T follicular helper cell (primary cell): Measurements from ENCODE around the gene FAM111A.
A peak's percentile ranks its signal among the peaks of the same experiment; 100 is the strongest.

Experiments
- DNase-seq: peaks from one replicate; pipeline ENCODE4 v3.0.0-alpha.2; 2020; ENCODE audit warnings: low read depth

Gene FAM111A

DNA sequence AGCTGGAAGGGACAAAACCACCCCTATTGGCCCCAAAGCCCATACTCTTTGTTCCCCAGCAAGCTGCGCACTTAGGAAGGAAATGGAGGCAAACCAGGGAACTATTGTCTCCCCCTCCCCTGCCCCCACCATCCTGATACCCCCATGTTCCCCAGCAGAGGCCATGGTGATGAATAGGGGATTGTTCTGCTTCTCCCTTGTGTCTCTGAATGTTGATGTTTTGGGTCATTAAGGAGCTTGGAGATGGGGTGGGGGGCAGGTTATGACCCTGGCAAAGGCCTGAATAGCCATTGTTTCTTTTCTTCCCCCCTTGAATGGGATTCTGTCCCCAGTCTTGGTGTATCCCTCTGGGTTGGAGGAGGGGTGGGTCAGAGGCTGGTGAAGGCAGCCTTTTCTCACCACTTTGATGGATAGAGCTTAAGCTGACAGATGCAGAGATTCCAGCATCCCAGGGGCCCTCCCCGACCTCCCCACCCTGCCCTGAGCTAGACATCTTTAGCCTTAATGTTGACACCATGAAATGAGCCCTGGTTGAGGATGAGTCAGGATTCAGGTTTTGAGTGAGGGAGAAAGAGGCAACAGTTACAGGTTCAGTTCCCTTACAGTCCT lies 37.6 kb downstream of the FAM111A start:
- DNase-seq, result no peak

DNA sequence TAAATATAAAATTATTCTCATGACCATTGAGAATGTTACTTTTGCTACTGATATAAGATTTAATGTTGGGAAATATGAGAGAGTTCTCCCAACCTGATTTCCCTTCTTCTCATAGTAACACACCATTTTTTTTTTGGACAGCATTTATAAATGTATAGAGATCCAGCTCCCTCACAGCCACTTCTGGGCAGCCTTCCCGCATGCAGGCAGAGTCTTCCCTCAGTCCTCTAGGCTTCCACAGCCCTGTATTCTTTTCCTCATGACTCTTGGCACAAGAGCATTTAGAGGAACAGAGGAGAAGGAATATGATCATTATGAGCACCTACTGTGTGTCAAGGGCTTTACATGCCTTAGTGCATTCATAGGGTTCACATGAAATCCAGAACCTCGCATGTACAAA lies 38.3 kb downstream of the FAM111A start:
- DNase-seq, result no peak

DNA sequence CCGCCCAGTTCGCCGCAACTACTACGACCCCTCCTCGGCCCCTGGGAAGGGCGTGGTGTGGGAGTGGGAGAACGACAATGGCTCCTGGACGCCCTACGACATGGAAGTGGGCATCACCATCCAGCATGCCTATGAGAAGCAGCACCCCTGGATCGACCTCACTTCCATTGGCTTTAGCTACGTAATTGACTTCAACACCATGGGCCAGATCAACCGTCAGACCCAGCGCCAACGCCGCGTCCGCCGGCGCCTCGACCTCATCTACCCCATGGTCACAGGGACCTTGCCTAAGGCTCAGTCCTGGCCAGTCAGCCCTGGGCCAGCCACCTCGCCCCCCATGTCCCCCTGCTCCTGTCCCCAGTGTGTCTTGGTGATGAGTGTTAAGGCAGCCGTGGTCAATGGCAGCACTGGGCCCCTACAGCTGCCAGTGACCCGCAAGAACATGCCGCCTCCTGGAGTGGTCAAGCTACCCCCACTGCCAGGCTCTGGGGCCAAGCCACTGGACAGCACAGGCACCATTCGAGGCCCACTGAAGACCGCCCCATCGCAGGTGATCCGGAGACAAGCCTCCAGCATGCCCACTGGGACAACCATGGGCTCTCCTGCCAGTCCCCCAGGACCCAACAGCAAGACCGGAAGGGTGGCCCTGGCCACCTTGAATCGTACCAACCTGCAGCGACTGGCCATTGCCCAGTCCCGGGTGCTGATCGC lies 39.2 kb downstream of the FAM111A start:
- no peak for DNase-seq

DNA sequence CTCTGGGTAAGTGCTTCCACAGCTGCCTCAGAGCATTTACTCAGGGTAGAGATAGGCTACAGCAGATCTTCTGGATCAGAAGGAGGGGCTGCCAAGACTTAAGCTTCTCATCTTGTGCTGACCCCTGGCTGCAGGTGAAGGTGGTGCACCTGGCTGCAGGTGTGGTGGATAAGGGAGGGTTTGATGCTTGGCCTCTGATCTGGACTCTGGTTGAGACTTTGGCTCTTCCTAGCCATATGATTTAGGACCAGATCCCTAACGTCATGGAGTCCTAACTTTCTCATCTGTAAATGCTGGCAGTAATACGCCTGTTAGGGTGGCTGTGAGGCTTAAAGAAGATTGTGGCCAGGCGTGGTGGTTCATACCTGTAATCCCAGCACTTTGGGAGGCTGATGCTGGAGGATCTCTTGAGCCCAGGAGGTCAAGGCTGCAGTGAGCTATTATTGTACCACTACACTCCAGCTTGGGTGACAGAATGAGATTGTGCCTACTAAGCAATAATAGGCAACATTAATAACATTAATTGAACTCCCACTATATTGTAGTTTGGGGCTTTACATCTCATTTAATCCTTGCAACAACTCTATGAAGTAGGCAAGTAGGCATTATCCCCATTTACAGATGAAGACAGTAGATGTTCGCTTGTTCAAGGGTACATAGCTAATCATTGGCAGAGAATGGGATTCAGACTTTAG lies 39.9 kb downstream of the FAM111A start:
- no peak for DNase-seq

DNA sequence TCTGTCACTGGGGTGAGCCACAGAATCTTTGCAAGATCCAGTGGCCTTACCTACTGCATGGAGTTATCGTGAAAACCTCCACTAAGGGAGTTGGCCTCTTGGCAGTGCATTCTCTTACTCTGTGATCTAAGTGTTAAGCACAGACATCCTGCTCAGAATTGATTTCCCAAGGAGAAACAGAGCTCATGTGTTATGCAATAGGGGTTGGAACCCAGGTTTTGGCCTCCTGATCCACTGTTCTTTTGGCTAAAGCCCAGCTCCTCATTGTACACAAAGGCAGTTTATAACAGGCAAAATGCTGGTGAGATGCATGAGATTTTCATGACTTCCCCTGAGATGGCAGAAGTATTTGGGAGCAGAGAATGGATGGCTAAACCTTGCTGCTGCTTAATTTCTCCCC lies 41.1 kb downstream of the FAM111A start:
- DNase-seq, result no peak

DNA sequence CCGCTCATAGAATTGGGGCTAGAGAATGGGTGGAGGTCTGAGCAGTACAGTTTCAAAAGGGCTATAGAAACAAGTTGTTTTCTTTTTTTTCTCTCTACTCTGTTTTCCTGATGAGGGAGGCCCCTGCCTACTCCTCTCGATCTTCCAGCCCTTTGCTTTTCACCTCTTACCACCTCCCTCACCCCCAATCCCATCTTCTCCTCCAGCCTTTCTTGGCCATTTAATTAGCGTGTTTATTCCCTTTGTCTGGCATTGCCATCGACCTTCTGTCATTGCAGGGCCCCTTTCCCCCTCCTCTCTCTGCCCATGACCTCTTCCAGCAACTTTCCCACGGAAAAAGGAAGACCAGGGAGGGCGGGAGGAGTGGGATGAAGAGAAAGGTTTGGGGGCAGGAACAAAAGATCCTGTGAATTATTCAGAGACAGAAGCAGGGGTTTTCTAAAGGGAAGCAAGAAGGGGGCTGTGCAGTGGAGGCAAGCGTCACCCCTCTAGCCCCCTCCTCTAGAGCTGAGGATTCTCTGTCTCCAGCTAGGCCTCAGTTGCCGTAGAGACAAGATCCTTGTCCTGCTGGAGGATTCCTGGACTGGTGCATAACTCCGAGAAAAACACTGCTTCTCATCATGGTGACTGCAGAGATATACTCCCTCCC lies 42.2 kb downstream of the FAM111A start:
- DNase-seq, result no peak

DNA sequence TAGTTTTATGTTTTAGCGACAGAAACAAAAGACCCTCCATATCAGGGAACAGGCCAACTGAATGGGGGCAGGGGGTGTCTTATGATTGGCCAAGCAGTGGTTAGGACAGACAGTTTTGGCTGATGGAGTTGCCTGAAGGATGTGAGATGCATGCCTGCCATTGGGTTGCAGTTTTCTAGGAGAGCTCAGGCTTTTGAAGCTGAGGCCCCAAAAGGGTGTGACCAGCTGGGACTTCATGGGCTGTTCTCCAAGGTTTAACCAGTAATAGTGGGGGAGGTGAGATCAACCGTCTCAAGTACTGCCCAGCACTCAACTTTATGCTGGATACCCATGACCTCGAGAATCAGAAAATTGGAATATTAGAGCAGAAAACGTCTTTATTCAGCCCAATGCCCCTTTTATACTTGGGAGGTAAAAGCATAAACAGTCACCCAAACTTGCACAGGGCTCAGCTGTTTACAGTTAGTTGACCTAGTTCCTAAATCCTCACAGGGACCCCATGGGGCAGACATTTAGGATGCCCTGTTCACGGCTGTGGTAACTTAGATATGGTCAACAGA lies 42.8 kb downstream of the FAM111A start:
- DNase-seq, result no peak

DNA sequence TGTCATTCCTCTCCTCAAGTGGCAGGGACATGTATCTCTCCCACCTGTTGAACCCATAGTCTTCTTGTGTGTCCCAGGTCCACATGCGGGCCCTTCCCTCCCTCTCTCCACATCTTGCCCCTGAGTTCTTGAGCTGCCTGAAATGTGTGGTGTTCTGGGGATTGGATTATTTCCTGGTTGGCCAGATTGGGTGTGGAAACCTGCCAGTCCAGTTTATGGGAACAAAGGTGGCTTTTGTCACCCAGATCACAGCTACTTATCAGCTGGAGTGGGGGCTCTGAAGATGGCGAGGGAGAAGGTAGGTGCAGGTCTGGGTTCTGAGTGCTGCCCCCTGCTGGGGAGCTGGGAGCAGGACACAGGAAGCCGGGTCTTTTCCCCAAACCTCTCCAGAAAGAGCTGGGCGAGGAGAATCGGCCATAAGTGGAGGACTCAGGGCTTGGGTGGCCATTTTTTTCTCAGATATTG lies 43.5 kb downstream of the FAM111A start:
- DNase-seq, result peak; percentile 28

DNA sequence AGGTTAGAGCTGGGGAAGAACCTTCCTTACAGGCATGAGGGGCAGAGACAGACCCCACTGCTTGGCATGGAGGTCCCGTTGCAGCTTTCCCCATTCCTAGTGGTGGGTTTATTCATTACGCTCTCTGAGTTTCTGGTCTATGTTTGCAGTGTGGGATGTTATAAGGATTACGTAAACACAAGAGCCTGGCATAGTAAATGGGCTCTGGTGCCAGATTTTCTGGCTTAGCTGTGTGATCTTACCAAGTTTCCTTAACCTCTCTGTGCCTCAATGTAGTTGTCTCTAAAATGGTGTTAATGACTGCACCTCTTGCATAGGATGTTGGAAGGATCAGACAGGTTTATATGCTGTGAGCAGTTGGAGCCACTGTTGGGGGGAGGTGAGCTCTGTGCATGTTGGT lies 44.4 kb downstream of the FAM111A start:
- no peak for DNase-seq

DNA sequence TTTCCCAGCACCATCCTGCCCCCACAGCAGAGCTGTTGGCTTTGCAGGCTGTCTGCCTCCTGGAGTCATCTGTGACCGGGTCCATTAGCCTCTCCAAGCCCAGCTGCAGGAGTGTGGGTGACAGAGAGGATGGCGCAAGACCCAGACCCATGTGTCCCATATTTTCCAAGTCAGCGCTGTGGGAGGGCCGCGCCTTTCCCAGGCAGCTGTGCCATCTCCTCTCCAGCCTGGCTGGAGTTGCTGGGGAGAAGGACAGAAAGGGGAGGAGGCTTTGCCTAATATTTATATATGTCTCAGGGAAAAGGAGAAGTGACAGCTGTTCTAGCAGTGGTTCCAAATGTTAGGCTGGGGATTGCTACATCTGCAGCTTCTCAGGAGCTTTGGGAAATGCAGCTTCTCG lies 44.9 kb downstream of the FAM111A start:
- DNase-seq, result no peak

DNA sequence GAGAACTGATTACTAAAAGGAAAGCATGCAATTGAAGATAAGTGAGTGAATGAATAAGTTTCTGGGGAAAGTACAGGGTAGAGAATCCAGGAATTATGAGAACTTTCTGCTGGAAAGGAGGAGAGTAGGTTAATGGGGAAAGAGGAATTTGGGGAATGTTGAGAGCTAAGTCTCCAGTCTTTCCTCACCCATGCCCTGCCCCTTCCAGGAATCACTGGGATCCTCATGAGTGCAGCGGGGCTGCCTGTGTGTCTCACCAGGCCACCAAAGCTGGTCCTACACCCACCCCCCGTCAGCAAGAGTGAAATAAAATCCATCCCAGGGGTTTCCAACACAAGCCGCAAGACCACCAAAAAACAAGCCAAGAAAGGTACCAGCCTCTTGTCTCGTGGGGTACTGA lies 46.3 kb downstream of the FAM111A start:
- no peak for DNase-seq

DNA sequence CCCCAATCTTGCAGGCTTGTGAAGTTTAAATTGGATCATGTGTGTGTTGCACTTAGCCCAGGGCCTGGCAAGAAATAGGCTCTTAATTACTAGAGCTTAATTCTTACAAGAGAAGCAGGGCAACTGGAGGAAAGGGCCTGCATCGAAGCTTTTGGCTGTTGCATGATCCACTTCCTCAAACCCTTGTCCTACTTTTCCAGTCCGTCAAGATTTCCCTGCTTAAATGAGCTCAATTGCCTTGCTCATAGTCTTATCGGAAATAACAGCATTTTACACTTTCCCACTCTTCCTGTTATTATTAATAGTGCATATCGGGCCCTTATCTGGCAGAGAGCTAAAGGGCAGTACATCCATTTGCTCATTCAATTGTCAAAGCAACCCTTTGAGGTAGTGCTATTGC lies 47.3 kb downstream of the FAM111A start:
- no peak for DNase-seq

DNA sequence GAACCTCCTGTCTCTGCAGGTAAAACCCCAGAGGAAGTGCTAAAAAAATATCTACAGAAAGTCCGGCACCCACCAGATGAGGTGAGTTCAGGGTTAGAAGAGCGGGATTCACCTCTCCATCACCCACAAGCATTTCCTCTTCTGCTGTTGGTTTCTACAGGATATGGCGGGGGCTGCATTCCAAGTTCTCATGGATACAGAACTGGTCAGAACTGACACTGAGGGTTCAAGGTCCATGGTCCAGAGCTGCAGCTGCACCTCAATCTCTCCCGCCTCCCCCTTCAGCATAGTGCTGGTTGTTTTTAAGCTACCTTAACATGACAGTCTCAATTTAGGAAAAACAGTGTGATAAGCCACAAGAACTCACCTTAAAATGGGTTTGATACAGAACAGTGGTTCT lies 48.4 kb downstream of the FAM111A start:
- DNase-seq, result no peak

DNA sequence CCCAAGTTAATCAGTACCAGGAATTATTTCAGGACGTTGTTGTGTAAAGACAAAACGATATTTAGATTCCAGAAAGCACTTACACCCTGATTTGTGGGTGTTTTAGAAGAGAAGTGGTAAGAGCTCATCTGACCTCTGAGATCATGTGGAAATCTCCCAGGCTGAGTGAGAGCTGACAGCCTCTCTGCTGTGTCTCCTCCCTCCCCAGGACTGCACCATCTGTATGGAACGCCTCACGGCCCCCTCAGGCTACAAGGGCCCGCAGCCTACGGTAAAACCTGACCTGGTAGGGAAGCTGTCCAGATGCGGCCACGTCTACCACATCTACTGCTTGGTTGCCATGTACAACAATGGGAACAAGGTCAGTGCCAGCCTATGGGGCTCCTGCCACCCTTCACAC lies 49.2 kb downstream of the FAM111A start:
- no peak for DNase-seq

DNA sequence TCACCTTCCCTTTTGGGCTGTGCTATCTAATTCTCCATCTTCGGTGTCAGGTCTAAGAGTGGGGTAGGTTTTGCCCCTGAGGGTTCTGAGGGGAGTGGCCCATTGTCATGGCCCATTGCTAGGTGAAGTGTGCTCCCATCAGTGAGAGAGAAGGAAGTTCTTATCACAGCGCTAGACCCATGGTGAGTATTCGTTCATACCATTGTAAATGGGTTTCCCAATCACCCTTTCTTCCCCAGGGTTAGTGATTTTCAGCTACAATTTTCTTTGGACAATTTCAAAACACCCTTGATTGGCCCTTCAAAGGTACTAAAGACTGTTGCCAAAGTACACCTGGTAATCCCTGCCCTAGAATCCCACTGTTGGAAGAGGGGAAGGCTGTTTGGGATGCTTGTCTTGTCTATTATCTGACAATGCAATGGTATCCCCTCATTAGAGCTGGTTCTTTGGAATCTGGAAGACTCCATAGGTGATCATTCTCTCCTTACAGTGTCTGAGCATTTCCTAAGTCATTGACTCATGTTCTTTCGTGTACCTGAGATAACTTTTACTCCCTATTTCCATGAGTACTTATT lies 49.9 kb downstream of the FAM111A start:
- no peak for DNase-seq

DNA sequence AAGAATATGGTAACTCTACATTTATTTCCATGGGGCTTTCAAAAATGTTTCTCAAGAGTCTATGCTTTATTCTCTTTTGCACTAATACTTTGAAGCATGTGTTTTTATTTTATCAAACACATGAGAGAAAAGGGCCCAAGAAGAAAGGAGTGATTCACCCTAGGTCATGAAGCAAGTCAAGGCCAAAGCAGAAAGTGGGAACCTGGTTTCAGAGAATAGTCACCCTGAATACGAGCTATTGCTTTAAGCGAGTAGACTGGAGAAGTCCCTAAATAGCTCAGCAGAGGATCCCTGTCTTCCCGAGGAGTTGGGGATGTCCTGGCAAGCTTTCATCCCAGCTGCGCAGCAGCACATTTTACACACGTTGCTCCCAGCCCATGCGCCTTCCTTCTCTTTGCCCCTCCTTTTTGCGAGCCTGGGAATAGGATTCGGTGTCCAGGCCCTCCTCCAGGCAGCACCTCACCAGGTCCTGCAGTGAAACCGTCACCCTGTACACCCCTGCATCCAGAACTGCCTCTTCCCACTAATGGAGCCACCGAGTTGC lies 51.0 kb downstream of the FAM111A start:
- no peak for DNase-seq

DNA sequence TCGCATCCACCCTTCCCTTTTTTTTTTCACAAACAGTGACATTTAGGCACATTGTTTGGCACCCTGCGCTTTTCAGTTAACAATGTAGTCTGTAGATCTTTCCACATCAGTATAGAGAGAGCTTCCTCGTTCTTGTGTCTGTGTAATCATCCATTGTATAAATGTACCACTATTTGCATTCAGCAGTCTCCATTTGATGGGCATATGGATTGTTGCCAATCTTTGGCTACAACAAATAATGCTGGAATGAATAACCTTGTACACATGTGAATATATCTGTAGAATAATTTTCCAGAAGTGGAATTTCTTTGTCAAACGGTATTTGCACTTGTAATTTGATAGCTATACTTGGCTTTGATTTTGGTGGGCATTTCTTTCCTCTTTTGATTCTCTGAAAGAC lies 52.9 kb downstream of the FAM111A start:
- no peak for DNase-seq

DNA sequence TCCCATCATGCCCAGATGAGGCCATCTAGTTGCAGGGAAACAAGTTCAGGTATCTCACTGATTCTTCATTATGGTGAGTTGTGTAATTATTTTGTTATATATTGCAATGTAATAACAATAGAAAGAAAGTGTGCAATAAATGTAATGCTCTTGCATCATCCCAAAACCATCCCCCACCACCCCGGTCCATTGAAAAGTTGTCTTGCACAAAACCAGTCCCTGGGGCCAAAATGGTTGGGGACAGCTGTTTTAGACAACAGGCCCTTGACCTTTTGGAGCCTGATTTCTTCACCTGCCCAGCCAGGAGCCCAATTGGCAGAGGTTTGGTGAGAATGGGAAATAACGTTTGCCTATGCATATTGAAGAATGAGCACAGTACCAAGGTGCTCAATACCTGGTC lies 54.1 kb downstream of the FAM111A start:
- DNase-seq, result no peak

DNA sequence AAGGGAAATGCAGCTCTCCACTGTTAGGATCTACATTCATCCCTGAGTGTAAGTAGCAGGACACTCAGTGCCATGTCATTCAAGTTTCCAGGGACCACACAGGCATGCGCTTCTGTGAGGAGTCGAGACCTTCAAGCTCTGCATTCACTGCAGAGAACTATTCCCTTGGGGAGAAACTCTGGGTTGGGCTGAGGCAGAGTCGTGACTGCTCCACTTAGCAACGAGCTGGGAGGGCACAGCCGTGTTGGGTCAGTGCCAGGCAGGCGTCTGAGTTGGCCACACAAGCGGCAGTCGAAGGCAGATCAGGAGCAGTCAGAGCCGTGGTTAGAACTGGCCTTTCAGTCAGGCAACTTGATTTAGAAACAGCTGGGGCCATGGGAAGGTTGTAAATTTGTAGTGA lies 55.3 kb downstream of the FAM111A start:
- DNase-seq, result no peak

DNA sequence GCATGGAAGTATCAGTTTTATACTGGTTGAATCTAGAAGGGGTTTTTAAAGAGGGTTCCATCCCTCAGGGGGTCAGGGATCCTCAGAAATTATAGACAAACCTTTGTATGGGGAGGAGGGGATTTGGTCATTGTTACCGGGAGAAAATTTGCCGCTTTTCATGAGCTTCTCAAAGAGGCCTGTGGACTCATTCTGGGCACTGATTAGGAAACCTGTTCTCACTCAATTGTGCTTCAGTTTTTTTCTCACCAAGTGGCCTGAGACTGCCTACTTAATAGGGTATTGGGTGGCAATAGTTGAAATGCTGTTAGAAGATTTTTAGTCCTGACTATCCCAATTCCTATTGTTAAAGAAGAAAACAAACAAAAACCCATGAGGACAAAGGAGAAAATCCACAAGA lies 56.1 kb downstream of the FAM111A start:
- DNase-seq, result no peak

DNA sequence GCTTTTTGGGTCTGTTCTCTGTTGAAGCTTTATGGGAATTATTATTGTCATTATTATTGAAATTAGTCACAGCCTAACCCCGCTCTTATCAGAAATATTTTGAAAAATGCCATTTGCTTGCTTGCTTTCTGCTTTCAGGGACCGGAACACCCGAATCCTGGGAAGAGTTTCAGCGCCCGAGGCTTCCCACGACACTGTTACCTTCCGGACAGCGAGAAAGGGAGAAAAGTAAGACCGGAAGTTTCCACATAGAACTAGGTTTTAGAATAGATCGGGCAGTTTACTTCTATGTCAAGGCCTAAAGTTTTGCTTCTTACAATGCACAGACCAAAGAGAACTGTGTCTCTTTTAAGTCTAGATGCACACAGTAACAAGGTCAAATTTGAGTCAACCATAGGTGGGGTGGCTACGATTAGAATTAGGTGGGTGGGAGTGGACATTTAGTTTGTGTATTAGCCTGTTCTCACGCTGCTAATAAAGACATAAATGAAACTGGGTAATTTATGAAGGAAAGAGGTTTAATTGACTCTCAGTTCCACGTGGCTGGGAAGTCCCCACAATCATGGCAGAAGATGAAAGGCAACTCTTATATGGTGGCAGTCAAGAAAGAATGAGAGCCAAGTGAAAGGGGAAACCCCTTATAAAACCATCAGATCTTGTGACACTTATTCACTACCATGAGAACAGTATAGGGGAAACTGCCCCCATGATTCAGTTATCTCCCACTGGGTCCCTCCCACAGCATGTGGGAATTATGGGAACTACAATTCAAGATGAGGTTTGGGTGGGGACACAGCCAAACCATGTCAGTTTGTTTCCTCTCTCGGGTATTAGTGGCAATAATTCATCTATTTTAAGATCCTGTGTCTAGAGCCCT lies 57.1 kb downstream of the FAM111A start:
- DNase-seq, result no peak
